Stimulated activated CD8-positive, alpha-beta memory T cell treated with anti-CD3 and anti-CD28 coated beads, Interleukin-15, amount 100 ng/mL, for 48 hours (primary cell): ENCODE measurements around the gene RNF157.
"Not testable (repeated sequence)": the region's sequence is repeated elsewhere in the genome, so short reads cannot be mapped to it uniquely, and the experiment has no call there.

Source experiments
- DNase-seq, 2 donors: peaks; one replicate each; pipeline ENCODE4 v3.0.0-alpha.2; 2020; ENCODE audit warnings: low read depth in 2 of 2

Gene RNF157

GRCh38 chr17:76270770-76271668, 30.7 kb upstream of the RNF157 start:
- no peak for DNase-seq

- DNase-seq = peak in 1 of 2 donors; percentile 56
These were observed 29.9 kb upstream of the RNF157 start for GRCh38 chr17:76270127-76270592.

GRCh38 chr17:76268991-76269981, 29.0 kb upstream of the RNF157 start:
- DNase-seq = no peak

GRCh38 chr17:76268015-76268749, 27.9 kb upstream of the RNF157 start:
- peak; percentile 73 to 78 for DNase-seq

- not testable (repeated sequence) for DNase-seq
These were observed 27.3 kb upstream of the RNF157 start for GRCh38 chr17:76267581-76268001.

GRCh38 chr17:76267051-76267576, 26.8 kb upstream of the RNF157 start:
- no peak for DNase-seq

GRCh38 chr17:76266244-76266938, 26.1 kb upstream of the RNF157 start:
- DNase-seq = no peak

- DNase-seq = peak in 1 of 2 donors; percentile 44
These were observed 25.4 kb upstream of the RNF157 start for GRCh38 chr17:76265624-76266243.

GRCh38 chr17:76264755-76265623, 24.7 kb upstream of the RNF157 start, which contains the start of gene UBALD2:
UBALD2 (plus strand) TSS chr17:76265348; CDS start chr17:76265506, 158 bp downstream.
- peak; percentile 99 for DNase-seq

GRCh38 chr17:76264425-76264754, 24.1 kb upstream of the RNF157 start:
- DNase-seq = no peak

- DNase-seq = no peak
These were observed 23.6 kb upstream of the RNF157 start for GRCh38 chr17:76263896-76264295.

GRCh38 chr17:76262732-76263344, 22.5 kb upstream of the RNF157 start:
- DNase-seq = no peak

GRCh38 chr17:76261421-76262215, 21.3 kb upstream of the RNF157 start:
- no peak for DNase-seq

GRCh38 chr17:76260669-76261068, 20.4 kb upstream of the RNF157 start:
- no peak for DNase-seq

GRCh38 chr17:76260220-76260619, 19.9 kb upstream of the RNF157 start:
- no peak for DNase-seq

GRCh38 chr17:76256430-76257050, 16.2 kb upstream of the RNF157 start:
- DNase-seq = peak; percentile 44 to 60

GRCh38 chr17:76255801-76256429, 15.6 kb upstream of the RNF157 start:
- DNase-seq = no peak
